Stimulated activated CD4-positive, alpha-beta T cell treated with anti-CD3 and anti-CD28 coated beads, Interleukin-4, amount 100 ng/mL, for 4 hours (primary cell): ENCODE results near the gene LRRC42.
"Not testable (repeated sequence)": the region's sequence is repeated elsewhere in the genome, so short reads cannot be mapped to it uniquely, and the experiment has no call there.

Experiments used
- DNase-seq, 2 experiments: peaks; one replicate each; pipeline ENCODE4 v3.0.0-alpha.2; 2020

The LRRC42 gene

DNA sequence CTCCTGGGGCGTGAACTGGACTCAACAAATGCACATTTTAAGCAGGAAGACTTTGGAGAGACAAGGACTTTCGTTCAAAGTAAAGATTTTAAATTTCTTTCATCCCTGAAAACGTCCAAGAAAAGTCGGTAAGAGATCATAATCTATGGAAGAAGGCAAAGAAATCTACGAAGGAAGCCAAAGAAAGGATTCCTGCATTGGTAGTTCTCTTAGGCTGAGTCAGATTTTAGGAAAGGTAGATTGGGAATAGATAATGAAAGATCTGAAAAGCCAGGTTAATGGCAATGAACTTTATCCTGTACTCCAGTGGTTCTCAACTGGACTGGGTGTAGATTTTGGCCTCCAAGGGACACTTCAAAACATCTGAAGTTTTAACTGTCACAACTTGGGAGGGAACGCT, 3.1 kb upstream of the LRRC42 start:
- DNase-seq: no peak

DNA sequence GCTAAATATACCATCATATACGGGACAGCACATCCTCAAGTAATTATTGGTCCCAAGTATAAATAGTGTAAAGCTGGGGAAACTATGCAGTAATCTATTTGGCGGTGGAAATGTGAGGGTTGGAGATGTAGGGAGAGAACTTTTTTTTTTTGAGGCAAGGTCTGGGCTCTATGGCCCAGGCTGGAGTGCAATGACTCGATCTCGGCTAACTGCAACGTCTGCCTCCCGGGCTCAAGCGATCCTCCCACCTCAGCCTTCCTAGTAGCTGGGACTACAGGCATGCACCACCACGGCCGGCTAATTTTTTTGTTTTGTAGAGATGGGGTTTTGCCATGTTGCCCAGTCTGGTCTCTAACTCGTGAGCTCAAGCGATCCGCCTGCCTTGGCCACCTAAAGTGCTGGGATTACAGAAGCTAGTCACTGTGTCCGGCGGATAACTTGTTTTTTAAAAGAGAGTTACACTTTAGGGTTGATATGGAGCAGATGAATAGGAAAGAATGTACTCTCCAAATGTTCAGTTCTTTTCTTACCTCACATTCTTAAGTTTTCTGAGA, 2.6 kb upstream of the LRRC42 start:
- DNase-seq: no peak

DNA sequence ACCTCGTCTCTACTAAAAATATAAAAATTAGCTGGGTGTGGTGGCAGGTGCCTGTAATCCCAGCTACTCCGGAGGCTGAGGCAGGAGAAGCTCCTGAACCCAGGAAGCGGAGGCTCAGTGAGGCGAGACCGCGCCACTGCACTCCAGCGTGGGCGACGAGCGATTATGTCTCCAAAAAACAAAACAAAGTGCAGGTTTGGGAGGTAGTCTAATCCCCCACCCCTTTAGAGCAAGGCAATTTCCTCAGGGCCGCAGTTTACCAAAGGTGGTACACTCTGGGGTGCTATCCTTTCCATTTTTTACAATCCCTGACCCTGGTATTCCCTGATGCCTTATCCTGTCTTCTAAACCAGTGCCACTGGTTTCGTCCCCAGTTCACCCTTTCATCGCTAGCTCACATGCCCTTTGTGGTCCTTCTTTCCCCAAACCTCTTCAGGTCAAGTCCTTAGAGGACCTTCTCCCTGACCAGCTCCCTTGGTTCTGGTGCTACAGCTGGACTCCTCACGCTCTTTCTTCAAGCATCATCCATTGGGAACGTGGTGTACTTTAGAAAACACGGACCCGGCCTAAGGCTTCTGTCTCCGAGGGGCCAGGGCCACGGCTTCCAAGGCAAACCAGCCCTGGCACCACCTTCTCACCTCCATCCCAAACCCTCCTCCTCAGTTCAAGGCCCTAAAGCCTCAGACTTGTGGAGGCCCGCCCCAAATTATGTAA, 1.5 kb upstream of the LRRC42 start:
- no peak for DNase-seq

DNA sequence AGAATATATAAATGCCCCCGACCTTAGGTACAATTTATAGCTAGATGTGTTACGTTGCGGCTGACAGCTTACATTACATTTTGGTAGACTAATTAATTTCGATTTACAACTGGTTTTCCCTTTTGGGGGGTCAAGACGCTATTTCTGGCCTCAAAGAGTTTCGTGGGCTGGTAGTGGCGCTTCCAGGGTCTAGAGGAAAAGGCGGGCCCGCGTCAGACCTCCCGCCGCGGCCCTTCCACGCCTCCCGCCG, 1.0 kb upstream of the LRRC42 start:
- DNase-seq: no peak

DNA sequence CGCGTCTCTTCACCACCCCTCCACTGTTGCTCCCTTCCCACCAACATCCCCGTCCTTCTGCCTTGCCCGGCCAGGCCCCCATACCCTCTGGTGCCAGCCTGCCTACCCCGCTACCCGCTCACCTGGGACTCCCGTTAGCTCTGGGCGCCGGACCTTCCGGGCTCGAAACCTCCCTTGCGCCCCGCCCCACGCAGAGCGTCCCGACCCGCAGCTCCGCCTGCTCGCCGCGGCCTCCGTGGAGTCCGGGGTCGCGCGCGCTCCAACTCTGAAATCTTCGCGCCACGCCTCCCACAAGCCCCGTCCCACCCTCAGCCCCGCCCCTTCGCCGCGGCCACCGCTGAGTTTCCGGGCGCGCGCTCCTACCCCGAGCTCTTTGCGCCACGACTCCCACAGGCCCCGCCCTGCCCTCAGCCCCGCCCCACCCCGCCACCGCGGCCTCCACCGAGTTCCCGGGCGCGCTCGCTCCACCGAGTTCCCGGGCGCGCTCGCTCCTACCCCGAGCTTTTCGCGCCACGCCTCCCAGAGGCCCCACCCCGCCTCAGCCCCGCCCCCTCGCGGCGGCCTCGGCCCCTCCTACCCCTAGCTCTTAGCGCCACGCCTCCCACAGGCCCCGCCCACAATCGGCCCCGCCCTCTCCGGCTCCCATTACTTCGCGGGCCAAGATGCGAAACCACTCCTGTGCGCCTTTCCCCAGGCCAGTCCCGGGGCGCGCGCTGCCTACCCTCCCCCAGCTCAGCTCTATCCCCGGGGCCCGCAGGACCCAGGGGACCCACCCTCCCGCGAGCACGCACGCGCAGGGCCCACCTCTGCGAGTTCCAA, 508 bp upstream of the LRRC42 start, which contains the start of gene IFT25:
Gene IFT25, minus strand, starts transcription at position 267 of the 819 bp plus-strand sequence. CDS start 5,617 bp downstream, outside the sequence.
- DNase-seq: peak; percentile 95 to 99

DNA sequence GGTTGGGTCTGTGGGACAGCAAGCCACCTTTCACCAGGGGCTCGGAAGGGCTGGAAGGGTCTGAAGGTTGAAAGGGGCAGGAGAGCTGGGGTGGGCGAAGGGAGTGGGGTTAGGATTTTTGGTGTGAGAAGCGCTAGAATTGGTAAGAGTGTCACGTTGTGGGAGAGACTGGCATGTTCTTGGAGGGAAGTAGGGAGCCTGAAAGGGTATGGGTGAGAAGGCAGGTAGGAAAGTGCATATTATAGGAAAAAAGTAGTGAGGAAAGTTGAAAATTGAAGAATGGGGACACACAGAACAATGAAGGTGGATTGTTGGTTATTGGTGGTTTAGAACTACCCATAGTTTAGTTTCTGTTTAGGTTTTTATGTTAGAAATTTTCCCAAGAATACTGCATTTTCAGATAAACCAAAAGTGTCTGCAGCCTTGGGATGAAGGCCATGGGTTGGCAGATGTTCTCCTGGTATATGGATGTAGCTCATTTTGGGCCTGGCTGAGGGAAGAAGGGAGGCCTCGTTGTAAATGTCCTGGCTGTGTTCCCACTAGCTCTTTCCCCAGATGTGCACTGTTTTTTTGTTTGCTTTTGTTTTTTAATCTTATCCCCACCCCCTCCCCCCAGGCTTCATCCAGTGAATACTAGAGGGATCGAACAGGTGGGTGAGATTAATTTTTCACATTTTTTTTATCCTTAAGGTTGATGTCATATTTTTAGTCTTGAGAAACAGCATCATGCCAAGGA, 1.2 kb downstream of the LRRC42 start:
- DNase-seq: no peak

DNA sequence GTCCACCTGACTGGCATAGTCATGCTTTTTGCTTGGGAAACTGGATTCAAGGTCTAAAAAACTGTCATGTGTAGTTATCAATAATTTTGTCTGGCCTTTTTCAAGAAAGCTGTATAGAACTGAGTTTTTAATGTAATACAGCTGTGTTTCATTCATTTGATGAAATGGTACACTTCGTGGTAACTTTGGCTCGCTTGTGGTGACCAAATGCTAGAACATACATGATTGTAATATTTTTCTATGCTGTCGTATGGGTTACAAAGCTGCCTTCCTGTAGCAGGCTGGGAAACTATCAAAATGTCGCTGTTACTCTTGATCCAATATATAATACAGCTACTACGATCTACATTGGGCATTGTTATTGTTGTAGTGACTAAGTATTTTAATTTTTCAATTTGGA, 2.1 kb downstream of the LRRC42 start:
- no peak for DNase-seq

DNA sequence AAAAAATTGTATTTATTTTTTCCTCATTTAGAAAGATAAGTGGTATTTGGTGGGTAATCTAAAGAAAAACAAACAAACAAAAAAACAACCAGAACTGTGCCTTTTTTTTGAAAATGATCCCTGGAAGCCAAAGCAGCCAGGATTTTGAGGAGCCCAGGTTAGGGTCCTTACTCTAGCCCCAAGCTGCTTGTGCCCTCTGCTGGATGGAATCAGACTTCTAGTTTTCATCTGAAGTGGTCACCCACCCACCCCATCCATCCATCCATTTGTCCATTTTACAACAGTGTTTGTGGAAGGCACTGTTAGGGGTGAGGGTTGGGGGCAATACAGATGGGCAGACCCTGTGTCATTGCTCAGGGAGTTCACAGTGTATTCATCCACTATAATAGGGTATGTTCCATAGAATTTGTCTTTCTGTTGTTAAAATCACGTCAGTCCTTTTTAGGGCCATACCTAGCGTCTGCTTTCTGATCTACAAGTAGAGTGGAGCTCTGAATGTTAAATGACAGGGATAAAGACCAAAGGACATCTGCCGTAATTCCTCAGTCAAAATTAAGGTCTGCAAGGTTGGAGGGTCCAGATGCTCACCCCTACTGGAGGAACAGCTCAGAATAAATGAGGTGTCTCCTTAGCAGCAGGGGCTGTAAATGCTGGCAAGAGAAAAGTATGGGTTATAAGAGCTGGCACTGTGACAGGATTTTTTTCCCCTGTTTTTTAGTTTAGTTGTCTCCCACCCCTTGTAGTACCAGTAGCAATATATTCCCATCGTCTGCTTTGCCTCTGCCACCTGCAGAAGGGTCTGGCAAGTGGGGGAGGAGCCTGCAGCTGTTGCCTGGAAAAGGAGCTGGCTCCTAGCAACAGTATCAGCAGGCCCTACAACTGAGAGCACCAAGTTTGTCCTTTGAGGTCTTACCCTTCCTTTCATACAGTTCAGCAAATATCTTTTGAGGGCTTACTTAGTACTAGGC, 3.2 kb downstream of the LRRC42 start:
- DNase-seq: no peak

DNA sequence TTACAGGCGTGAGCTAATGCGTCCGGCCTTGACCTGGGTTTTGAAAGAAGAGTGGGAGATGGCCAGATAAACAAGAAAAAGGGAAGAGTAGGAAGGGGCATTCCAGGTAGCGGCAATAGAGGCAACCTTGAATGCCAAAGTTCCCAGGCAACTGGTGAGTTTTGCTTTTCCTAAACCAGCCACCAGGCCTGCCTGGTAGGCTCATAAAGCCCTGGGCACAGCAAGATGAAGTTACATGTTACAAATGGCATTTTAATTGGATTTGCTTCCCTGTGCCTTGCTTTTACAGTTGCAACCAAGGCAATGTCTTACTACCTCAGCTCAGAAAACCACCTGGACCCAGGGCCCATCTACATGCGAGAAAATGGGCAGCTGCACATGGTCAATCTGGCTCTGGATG, 5.5 kb downstream of the LRRC42 start:
- DNase-seq: no peak

DNA sequence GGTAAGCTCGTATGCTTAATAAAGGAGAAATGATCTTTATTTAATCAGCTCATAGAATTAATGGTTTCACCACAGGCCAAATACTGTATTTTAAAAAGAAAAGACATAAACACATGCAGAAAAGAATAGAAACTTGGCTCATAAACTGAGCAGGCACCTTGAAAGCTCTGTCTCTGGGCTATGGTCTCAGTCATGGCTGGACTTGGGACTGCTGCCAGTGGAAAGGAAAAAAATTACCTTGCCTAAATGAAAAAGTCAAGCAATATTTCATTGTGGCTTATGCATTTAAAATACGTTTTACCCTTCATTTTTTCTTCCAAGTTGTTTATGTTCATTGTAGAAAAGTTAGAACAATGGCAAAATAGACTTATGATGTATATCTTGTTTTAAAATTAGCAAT, 8.0 kb downstream of the LRRC42 start:
- DNase-seq: no peak

DNA sequence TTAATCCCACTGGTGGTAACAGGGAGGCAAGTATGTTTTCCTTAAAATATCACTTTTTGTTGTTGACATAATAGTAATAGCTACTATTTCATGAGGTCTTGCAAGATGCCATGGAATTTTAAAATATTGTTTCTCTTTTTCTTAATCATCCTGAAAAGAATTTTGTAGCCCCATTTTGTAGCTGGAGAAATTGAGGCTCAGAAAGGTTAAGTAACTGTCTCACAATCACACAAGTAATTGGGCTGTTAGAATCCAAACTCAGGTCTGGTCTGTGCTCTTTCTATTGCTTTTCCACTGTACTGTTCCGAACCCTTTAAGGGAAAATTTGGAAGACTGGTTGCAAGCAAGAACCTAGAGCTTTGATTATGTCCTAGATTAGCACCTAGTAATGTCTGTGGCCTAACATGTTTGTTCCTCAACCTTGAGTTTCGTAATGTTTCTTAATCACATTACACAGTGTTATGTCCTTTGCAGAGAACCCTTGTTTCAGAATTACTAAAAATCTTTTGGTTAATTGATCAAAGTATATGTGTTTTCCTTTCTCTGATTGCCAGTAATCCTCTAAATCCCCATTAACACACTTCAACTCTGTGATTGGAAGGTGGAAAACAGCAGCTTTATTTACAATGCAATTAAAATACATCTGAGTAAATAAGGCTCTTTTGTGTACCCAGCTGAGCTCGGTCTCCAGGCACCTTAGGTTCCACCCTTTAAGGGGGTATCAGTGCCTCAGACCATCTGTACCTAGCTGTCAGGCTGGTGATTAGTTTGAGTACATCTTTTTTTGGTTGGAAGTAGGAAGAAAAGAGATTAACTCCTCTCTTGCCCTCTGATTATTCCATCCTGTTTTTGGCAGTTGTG, 10.4 kb downstream of the LRRC42 start:
- DNase-seq: no peak

DNA sequence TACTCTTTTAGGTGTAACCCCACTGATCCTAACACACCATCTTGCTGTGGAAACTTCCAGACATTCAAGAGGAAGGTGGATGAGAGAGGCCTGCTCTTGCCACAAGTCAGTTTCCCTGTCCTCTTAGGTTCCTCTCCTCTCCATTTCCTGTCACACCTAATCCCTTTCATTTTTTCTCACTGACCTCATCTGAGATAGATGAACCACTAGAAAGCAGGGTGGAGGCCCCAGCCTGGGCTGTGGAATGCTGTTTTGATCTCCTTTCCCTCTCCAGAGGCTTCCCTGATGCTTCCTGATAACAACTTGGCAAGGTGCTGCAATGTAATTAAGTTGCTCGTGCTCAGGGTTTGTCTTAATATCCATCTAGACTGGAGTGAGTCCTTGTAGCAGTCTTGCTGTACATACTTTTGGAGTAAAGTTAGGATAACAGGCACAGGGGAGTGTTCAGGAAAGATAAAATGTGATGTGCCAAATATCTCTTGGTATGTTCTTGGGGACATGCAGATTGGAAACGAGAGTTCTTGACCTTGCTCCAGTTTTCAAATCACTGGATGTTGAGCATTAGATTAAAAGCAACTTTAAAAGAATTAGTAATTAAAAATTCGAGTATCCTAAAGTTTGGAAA, 11.2 kb downstream of the LRRC42 start:
- no peak for DNase-seq

DNA sequence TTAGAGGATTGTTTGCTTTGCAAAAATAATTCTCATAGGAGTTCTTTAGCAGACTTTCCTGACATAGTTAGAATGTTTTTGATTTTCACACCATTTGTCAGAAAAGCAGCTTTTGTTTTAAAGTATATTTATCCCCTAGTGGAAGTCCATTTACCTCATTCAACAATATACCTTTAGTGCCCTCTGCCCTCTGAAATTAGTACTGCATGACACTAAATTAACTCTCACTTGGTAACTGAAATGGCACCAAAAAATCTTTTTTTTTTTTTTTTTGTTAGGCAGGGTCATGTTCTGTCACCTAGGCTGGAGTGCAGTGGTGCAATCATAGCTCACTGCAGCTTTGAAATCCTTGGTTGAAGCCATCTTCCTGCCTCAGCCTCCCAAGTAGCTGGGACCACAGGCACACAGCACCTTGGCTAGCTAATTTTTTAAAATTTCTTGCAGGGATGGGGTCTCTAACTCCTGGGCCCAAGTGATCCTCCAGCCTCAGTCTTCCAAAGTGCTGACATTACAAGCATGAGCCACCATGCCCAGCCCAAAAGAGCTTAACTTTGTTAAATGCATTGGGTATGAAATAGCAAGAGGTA, 13.6 kb downstream of the LRRC42 start:
- no peak for DNase-seq

DNA sequence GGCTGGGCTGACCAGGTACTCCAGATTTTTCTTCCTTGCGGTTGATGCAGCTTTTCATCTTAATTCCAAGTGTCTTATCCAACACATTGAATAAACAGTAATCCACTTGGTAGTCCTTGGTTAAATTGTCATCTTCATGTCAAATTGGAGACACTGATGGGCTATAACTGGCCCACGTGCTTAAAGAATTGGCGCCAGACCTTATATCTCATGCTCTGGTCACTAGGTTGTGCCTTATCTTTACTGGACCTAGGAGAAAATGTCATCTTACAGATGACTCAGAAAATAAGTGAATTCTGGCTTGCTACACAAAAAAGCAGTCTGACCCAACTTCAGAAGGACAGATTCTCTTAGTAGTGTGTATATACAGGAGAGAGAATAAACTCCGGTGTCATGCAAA, 16.2 kb downstream of the LRRC42 start:
- DNase-seq: no peak

DNA sequence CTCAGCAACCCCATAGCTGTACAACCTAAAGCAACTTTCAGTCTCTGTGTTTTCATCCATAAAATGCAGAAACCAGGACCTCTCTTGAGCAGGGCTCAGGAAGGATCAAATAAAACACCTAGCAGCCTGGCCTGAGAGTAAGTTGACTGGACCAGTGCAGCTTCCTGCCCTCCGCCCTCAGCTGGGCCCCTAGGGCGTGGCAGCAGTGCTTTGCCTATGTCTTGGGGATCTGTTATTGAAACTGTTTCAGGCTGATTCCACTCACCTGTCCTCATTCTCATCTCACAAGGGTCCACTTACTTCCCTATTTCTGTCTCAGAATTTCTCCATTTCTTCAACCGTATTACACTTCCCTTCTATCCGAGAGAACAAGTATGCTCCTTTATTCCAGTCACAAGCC, 17.3 kb downstream of the LRRC42 start:
- DNase-seq: no peak

DNA sequence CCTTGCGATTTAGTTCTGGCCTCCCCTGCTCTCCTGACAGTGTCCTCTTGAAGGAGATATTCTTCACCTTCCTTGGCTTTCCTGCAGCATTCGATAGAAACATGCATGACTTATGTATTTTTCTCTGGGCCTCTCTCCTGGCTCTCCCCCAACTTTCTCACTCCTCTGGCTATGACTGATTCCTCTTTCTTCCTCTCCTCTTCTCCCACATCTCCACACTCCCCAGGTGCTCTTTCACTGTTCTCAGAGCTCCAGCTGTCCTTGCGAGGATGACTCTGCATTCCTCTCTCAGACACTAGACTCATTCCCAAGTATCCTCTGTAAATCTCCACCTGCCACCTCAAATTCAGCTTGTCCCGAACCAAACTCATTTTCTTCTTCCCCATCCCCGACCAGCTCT, 18.0 kb downstream of the LRRC42 start:
- no peak for DNase-seq

DNA sequence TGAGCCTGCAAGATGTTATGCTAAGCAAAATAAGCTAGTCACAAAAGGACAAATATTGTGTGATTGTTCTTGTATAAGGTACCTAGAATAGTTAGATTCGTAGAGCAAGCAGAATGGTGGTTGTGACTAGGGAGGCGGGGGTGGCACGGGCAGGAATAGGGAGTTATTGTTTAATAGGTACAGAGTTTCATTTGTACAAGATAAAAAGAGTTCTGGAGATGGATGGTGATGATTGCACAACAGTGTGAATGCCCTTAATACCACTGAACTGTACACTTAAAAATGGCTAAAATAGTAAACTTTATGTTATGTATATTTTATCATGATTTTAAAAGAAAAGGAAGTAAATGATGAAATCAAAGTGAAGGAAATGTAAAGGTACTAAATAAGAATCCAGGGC, 20.6 kb downstream of the LRRC42 start:
- no peak for DNase-seq

DNA sequence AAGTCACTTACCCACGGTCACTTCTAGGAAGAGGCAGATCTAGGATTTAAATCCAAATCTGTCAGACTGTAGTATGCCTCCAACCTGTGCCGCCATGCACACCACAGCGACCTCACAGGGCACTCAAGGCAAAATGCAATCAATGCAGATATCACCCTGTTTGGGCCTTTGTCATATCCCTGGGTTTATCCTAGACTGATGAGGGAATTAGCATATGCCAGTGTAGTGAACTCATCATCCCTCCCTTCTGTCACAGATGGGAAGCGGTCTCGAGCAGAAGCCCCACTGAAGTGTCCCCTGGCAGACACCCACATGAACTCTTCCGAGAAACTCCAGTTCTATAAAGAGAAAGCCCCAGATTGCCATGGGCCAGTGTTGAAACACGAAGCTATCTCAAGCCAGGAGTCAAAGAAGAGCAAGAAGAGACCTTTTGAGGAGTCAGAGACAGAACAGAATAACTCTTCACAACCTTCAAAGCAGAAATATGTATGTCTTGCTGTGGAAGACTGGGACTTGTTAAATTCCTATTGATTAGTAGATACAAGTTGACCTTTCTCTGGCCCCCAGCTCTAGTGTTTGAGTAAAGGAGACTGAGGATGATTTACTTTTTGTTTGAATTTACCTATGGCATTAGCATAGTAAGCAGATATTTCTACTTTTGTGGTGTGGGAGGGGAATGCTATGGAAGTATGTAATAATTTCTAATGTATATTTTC, 21.4 kb downstream of the LRRC42 start:
- no peak for DNase-seq

DNA sequence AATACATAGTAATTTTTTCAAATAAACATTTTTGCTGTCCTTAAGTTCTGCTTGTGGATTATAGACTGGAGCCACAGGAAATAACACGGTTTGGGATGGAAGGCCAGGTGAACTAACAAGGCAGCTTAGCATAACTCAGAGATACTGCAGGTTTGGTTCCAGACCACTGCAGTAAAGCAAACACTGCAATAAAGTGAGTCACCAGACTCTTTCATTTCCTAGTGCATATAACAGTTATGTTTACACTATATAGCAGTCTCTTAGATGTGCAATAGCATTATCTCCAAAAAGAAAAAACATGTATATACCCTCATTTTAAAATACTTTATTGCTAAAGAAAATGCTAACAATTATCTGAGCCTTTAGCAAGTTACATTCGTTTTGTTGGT, 22.0 kb downstream of the LRRC42 start:
- no peak for DNase-seq

DNA sequence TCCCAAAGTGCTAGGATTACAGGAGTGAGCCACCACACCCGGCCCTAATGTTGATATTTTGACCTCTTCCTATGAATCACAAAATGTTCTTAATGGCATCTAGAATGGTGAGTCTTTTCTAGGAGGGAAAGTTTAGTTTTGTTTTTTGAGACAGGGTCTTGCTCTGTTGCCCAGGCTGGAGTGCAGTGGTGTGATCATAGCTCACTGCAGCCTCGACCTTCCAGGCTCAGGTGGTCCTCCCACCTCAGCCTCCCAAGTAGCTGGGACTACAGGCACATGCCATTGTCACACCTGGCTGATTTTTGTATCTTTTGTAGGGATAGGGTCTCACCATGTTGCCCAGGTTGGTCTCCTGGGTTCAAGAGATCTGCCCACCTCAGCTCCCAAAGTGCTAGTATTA, 23.2 kb downstream of the LRRC42 start:
- not testable (repeated sequence) for DNase-seq
